Fibroblast of lung (primary cell): ENCODE results near the gene PEX11G.

Experiments
- EZH2 ChIP-seq: IDR thresholded peaks from 2 replicates; pipeline ENCODE4 v1.5.1; 2012; ENCODE audit warnings: low read length, control low read depth, mild to moderate bottlenecking; ENCODE audit errors: missing control alignments
- TF ChIP-seq, protein P1 (sequence below), 2 donors: IDR thresholded peaks in 1 of 2; conservative IDR thresholded peaks in 1 of 2; 1 replicate in 1 of 2; 2 replicates in 1 of 2; pipeline ENCODE4 v1.5.1; 2011 to 2012; ENCODE audit warnings: low read length in 2 of 2, control low read depth in 1 of 2, inconsistent platforms in 1 of 2, low read depth in 1 of 2, mild to moderate bottlenecking in 1 of 2

DNA sequence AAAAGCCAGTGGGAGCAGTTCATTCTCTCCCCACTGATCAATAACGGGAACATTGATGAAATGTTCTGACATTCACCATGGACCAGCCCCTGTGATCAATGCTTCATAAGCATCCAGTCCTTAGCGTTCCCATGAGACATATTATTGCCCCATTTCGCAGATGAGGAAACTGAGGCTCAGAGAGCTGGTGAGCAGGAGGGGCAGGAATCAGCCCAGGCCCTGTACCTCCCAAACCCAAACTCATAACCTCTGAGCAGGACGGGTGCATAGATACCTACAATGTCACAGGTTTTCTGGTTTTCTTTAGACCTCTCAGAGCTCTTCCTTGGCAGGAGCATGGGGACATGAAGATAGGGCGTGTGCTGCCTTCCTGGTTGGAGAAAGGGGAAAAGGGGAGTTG, 35.7 kb upstream of the PEX11G start:
- TF ChIP-seq, protein P1, sequence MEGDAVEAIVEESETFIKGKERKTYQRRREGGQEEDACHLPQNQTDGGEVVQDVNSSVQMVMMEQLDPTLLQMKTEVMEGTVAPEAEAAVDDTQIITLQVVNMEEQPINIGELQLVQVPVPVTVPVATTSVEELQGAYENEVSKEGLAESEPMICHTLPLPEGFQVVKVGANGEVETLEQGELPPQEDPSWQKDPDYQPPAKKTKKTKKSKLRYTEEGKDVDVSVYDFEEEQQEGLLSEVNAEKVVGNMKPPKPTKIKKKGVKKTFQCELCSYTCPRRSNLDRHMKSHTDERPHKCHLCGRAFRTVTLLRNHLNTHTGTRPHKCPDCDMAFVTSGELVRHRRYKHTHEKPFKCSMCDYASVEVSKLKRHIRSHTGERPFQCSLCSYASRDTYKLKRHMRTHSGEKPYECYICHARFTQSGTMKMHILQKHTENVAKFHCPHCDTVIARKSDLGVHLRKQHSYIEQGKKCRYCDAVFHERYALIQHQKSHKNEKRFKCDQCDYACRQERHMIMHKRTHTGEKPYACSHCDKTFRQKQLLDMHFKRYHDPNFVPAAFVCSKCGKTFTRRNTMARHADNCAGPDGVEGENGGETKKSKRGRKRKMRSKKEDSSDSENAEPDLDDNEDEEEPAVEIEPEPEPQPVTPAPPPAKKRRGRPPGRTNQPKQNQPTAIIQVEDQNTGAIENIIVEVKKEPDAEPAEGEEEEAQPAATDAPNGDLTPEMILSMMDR (conservative IDR thresholded peaks at IDR 0.05 in 1 of 2, IDR thresholded peaks at IDR 0.05 in 1 of 2; ENCODE audit: low read depth in 1 of 2, low read length in 2 of 2) = no peak
- no peak for TF ChIP-seq EZH2
